GM10266 (cell line): Measurements from ENCODE around the gene TSC22D1.

Experiments used
- DNase-seq: peaks from one replicate; pipeline ENCODE4 v3.0.0; 2012; ENCODE audit errors: extremely low spot score
- CTCF ChIP-seq: IDR thresholded peaks from 2 replicates; pipeline ENCODE4 v1.5.1; 2012; ENCODE audit warnings: mild to moderate bottlenecking, low read depth; ENCODE audit not compliant: control insufficient read depth, insufficient read depth; ENCODE audit errors: missing control alignments

The TSC22D1 gene

GRCh38 chr13:44549476-44549875, 26.7 kb downstream of the TSC22D1 start:
- no peak for DNase-seq
- no peak for TF ChIP-seq CTCF

GRCh38 chr13:44546164-44546563, 30.0 kb downstream of the TSC22D1 start:
- TF ChIP-seq CTCF: no peak
- DNase-seq: no peak

- no peak for TF ChIP-seq CTCF
- no peak for DNase-seq
These were observed 32.8 kb downstream of the TSC22D1 start for GRCh38 chr13:44543369-44543768.

DNA sequence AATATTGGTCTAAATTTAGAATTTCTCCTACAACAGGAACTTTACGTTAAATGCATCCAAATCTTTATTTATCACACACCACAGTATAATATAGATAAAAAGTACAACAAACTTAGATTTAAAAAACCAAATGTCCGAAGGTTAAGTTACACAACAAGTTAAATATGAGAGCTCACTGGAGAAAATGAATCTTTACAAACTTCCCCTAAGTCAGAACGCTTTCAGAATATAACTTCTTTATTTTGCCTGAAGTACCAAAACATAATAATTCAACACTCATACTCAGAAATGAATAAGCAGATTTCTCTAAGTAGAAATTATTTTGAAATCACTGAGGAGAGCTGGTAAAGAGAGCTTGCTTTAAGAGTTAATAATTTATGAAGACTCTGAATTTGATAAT, 33.8 kb downstream of the TSC22D1 start:
- no peak for TF ChIP-seq CTCF
- DNase-seq: no peak

- TF ChIP-seq CTCF: no peak
- no peak for DNase-seq
These were observed 34.5 kb downstream of the TSC22D1 start for GRCh38 chr13:44541601-44542000.

DNA sequence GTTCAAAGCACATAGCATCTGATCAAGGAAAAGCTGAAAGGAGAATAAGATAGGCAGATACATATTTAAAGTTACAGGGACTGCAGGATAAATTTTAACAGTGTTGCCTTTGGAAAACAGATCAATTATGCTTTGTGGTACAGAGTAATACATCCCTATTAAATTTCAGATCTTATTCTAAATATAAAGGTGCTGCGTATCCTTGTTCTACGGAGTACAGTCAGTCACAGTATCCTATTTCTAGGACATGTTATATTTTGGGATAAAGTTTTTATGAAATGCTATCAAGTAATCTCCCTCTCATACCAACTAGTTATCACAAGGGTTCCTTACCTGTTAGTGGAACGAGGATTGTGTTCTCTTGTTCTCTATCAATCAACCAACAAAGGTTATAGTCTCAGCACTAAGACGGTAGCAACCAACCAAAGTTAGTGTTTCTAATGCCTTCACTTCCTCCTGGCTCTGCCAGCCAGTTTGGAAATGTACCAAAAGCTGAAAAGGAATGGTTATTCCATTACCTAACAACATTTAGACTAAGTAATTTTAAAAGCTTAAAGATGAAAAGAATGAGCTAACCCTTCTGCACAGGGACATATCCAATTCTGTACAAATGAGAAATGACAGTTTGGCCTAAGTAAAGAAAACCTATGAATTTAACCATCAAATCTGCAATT, 35.2 kb downstream of the TSC22D1 start:
- no peak for TF ChIP-seq CTCF
- DNase-seq: no peak

- DNase-seq: no peak
- no peak for TF ChIP-seq CTCF
These were observed 38.9 kb downstream of the TSC22D1 start for GRCh38 chr13:44537248-44537647.
